AG09309 (cell line): Measurements from ENCODE around the gene FAM227B.

Experiments used
- DNase-seq: peaks from one replicate; pipeline ENCODE4 v3.0.0-alpha.2; 2010; ENCODE audit warnings: low read depth
- H3K4me3 ChIP-seq: 2 replicates; pipeline ENCODE4 v1.5.1; 2011; ENCODE audit warnings: mild to moderate bottlenecking, low read depth, low read length, moderate library complexity; ENCODE audit not compliant: control insufficient read depth
- TF ChIP-seq, protein P1 (sequence below): IDR thresholded peaks from 2 replicates; pipeline ENCODE4 v1.5.1; 2011; ENCODE audit warnings: mild to moderate bottlenecking, low read depth, low read length, inconsistent platforms; ENCODE audit not compliant: insufficient read depth, control insufficient read depth; ENCODE audit errors: missing control alignments

The FAM227B gene

DNA sequence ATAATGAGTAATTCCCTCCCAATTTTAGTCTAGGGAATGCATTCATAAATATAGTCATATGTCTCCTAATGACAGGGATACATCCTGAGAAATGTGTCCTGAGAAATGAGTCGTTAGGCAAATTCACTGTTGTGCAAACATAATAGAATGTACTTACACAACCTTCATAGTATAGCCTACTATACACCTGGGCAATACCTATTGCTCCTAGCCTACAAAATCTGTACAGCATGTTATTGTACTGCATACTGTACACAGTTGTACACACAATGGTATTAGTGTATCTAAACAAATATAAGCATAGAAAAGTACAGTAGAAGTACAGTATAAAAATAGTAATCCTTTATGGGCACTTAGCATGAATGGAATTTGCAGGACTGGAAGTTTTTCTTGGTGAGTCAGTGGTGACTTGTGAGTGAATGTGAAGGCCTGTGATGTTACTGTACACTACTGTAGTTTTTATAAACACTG lies 6.8 kb upstream of the FAM227B start:
- DNase-seq = peak; percentile 75
- no peak overlapping the region for H3K4me3 ChIP-seq
- TF ChIP-seq, protein P1, sequence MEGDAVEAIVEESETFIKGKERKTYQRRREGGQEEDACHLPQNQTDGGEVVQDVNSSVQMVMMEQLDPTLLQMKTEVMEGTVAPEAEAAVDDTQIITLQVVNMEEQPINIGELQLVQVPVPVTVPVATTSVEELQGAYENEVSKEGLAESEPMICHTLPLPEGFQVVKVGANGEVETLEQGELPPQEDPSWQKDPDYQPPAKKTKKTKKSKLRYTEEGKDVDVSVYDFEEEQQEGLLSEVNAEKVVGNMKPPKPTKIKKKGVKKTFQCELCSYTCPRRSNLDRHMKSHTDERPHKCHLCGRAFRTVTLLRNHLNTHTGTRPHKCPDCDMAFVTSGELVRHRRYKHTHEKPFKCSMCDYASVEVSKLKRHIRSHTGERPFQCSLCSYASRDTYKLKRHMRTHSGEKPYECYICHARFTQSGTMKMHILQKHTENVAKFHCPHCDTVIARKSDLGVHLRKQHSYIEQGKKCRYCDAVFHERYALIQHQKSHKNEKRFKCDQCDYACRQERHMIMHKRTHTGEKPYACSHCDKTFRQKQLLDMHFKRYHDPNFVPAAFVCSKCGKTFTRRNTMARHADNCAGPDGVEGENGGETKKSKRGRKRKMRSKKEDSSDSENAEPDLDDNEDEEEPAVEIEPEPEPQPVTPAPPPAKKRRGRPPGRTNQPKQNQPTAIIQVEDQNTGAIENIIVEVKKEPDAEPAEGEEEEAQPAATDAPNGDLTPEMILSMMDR = no peak

DNA sequence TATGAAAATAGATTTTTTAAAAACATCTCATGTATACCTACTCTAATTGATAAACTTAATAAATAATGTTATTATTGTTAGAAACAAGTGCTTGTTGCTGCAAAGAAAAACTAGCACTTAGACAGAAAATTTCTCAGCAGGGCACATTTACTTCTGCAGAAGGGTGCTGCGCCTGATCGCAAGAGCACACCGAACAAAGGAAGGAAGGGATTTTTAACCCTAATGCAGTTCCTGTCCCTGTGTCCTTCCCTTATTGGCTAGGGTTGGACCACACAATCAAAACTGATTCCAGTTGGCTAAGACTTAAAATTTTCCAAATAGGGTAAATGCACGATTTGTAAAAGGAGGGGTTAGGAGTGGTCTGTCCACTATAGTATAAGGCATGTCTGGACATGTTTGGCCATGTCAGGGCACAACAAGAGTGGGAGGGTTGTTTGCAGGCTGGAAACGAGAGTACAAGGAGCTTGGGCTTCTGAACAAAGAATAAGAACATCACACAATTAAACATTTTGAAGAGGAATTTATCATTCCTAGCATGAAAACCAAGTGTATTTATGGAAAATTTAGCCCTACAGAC lies 4.9 kb upstream of the FAM227B start:
- H3K4me3 ChIP-seq = no peak overlapping the region
- DNase-seq = no peak
- TF ChIP-seq, protein P1 = no peak

DNA sequence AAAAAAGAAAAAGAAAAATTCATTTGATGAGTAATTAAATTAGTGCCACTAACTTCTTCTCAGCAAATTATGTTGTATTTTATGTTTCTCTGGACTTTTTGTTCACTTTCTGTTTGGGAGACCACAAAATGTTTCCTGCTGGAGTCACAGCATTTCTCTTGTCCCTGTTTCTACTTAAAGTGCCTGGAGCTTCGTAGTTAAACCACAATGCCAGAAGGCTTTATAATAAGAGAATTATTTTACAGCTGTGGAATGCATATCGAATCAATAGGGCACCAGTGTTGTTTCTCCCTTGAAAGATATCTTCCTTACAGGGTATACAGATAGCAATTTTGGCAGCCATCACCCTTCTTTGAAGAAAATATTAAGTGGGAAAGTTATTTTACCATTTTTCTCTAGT lies 3.4 kb upstream of the FAM227B start:
- no peak for DNase-seq
- H3K4me3 ChIP-seq = no peak overlapping the region
- TF ChIP-seq, protein P1 = no peak

- DNase-seq = no peak
- no peak overlapping the region for H3K4me3 ChIP-seq
- TF ChIP-seq, protein P1 = peak; percentile 34
Measured at GRCh38 chr15:49622561-49622960, 1.9 kb upstream of the FAM227B start.

- TF ChIP-seq, protein P1 = no peak
- H3K4me3 ChIP-seq = peak overlapping the region; percentile 85
- DNase-seq = no peak
Measured at GRCh38 chr15:49621887-49622286, 1.3 kb upstream of the FAM227B start.

GRCh38 chr15:49621401-49621811 lies 788 bp upstream of the FAM227B start:
- H3K4me3 ChIP-seq = peak overlapping the region; percentile 85
- TF ChIP-seq, protein P1 = no peak
- no peak for DNase-seq
